ENCODE measurements around the gene BCAM.
"Not testable (repeated sequence)": the region's sequence is repeated elsewhere in the genome, so short reads cannot be mapped to it uniquely, and the experiment has no call there.

BCAM gene

GRCh38 chr19:44817725-44818465 lies 9.0 kb downstream of the BCAM start:
- Mint-ChIP-seq H3K36me3 (no peaks in the 10 kb centered on the region), H3K27me3 (peaks cover 15% of the 10 kb centered on the region), H3K4me3 (no peak overlapping the region), H3K9me3 (no peaks in the 10 kb centered on the region), H3K4me1 (no peaks in the 10 kb centered on the region), H3K27ac (no peak overlapping the region)
- DNase-seq (ENCODE audit: low spot score in 2 of 2): no peak
- ATAC-seq (ENCODE audit: low read depth): no peak

GRCh38 chr19:44818466-44819031 lies 9.6 kb downstream of the BCAM start:
- Mint-ChIP-seq H3K36me3 (no peaks in the 10 kb centered on the region), H3K9me3 (no peaks in the 10 kb centered on the region), H3K4me1 (no peaks in the 10 kb centered on the region), H3K27me3 (peaks cover 14% of the 10 kb centered on the region), H3K4me3 (no peak overlapping the region), H3K27ac (no peak overlapping the region)
- DNase-seq (ENCODE audit: low spot score in 2 of 2): no peak
- no peak for ATAC-seq (ENCODE audit: low read depth)

- H3K27ac Mint-ChIP-seq: no peak overlapping the region
- DNase-seq (ENCODE audit: low spot score in 2 of 2): no peak
- H3K4me3 Mint-ChIP-seq: no peak overlapping the region
- H3K4me1 Mint-ChIP-seq: no peaks in the 10 kb centered on the region
- no peaks in the 10 kb centered on the region for H3K36me3 Mint-ChIP-seq
- H3K9me3 Mint-ChIP-seq: no peaks in the 10 kb centered on the region
- ATAC-seq (ENCODE audit: low read depth): no peak
- peaks cover 12% of the 10 kb centered on the region for H3K27me3 Mint-ChIP-seq
Measured at GRCh38 chr19:44819246-44819832, 10.4 kb downstream of the BCAM start.

GRCh38 chr19:44820648-44821609 lies 12.0 kb downstream of the BCAM start:
- no peaks in the 10 kb centered on the region for H3K4me1 Mint-ChIP-seq
- peaks cover 11% of the 10 kb centered on the region for H3K27me3 Mint-ChIP-seq
- ATAC-seq (ENCODE audit: low read depth) (no peak), DNase-seq (ENCODE audit: low spot score in 2 of 2) (no peak)
- no peak overlapping the region for H3K4me3 Mint-ChIP-seq
- H3K27ac Mint-ChIP-seq: no peak overlapping the region
- H3K36me3 Mint-ChIP-seq: no peaks in the 10 kb centered on the region
- no peaks in the 10 kb centered on the region for H3K9me3 Mint-ChIP-seq

GRCh38 chr19:44822177-44822576 lies 13.3 kb downstream of the BCAM start:
- no peaks in the 10 kb centered on the region for H3K9me3 Mint-ChIP-seq
- no peaks in the 10 kb centered on the region for H3K36me3 Mint-ChIP-seq
- H3K27ac Mint-ChIP-seq: no peak overlapping the region
- ATAC-seq (ENCODE audit: low read depth): no peak
- no peaks in the 10 kb centered on the region for H3K4me1 Mint-ChIP-seq
- DNase-seq (ENCODE audit: low spot score in 2 of 2): no peak
- no peak overlapping the region for H3K4me3 Mint-ChIP-seq
- peaks cover 11% of the 10 kb centered on the region for H3K27me3 Mint-ChIP-seq

GRCh38 chr19:44822670-44823372 lies 13.9 kb downstream of the BCAM start:
- no peak overlapping the region for H3K4me3 Mint-ChIP-seq
- DNase-seq (ENCODE audit: low spot score in 2 of 2) (no peak), ATAC-seq (ENCODE audit: low read depth) (no peak)
- H3K4me1 Mint-ChIP-seq: no peaks in the 10 kb centered on the region
- peaks cover 11% of the 10 kb centered on the region for H3K27me3 Mint-ChIP-seq
- H3K27ac Mint-ChIP-seq: no peak overlapping the region
- H3K36me3 Mint-ChIP-seq: no peaks in the 10 kb centered on the region
- H3K9me3 Mint-ChIP-seq: no peaks in the 10 kb centered on the region

GRCh38 chr19:44823373-44823698 lies 14.4 kb downstream of the BCAM start:
- no peak for ATAC-seq (ENCODE audit: low read depth)
- H3K4me3 Mint-ChIP-seq: no peak overlapping the region
- no peaks in the 10 kb centered on the region for H3K36me3 Mint-ChIP-seq

GRCh38 chr19:44824761-44825160 lies 15.9 kb downstream of the BCAM start:
- ATAC-seq (ENCODE audit: low read depth): no peak
- H3K4me1 Mint-ChIP-seq: no peaks in the 10 kb centered on the region
- H3K36me3 Mint-ChIP-seq: no peaks in the 10 kb centered on the region
- no peak for DNase-seq (ENCODE audit: low spot score in 2 of 2)
- H3K27me3 Mint-ChIP-seq: peaks cover 12% of the 10 kb centered on the region
- H3K9me3 Mint-ChIP-seq: no peaks in the 10 kb centered on the region
- no peak overlapping the region for H3K4me3 Mint-ChIP-seq
- no peak overlapping the region for H3K27ac Mint-ChIP-seq

More at GRCh38 chr19:44823373-44823698, 14.4 kb downstream of the BCAM start:
- no peak for DNase-seq (ENCODE audit: low spot score in 2 of 2)
- Mint-ChIP-seq H3K27me3 (peaks cover 11% of the 10 kb centered on the region), H3K4me1 (no peaks in the 10 kb centered on the region), H3K27ac (no peak overlapping the region), H3K9me3 (no peaks in the 10 kb centered on the region)

GRCh38 chr19:44832875-44833274 lies 24.0 kb downstream of the BCAM start:
- ATAC-seq (ENCODE audit: low read depth); H3K36me3 Mint-ChIP-seq; H3K4me1 Mint-ChIP-seq; H3K4me3 Mint-ChIP-seq; DNase-seq (ENCODE audit: low spot score in 2 of 2); H3K27me3 Mint-ChIP-seq; H3K27ac Mint-ChIP-seq; H3K9me3 Mint-ChIP-seq: not testable (repeated sequence)

- not testable (repeated sequence) for ATAC-seq (ENCODE audit: low read depth); H3K9me3 Mint-ChIP-seq; H3K27ac Mint-ChIP-seq; H3K4me3 Mint-ChIP-seq; H3K4me1 Mint-ChIP-seq; H3K36me3 Mint-ChIP-seq; DNase-seq (ENCODE audit: low spot score in 2 of 2)
- peaks cover 11% of the 10 kb centered on the region for H3K27me3 Mint-ChIP-seq
Measured at GRCh38 chr19:44834399-44834798, 25.5 kb downstream of the BCAM start.

- ATAC-seq (ENCODE audit: low read depth) (no peak), DNase-seq (ENCODE audit: low spot score in 2 of 2) (no peak)
- Mint-ChIP-seq H3K27ac (no peak overlapping the region), H3K4me1 (no peaks in the 10 kb centered on the region), H3K9me3 (no peaks in the 10 kb centered on the region), H3K27me3 (peaks cover 4% of the 10 kb centered on the region), H3K4me3 (no peak overlapping the region), H3K36me3 (no peaks in the 10 kb centered on the region)
Measured at GRCh38 chr19:44839276-44839675, 30.4 kb downstream of the BCAM start.

GRCh38 chr19:44840811-44841210 lies 31.9 kb downstream of the BCAM start:
- Mint-ChIP-seq H3K4me1 (peaks cover 9% of the 10 kb centered on the region), H3K27ac (no peak overlapping the region), H3K27me3 (peaks cover 12% of the 10 kb centered on the region), H3K9me3 (peaks cover 3% of the 10 kb centered on the region), H3K4me3 (no peak overlapping the region), H3K36me3 (peaks cover 7% of the 10 kb centered on the region)
- no peak for ATAC-seq (ENCODE audit: low read depth)
- DNase-seq (ENCODE audit: low spot score in 2 of 2): no peak

GRCh38 chr19:44841231-44841630 lies 32.3 kb downstream of the BCAM start:
- H3K4me1 Mint-ChIP-seq: peaks cover 9% of the 10 kb centered on the region
- no peak for ATAC-seq (ENCODE audit: low read depth)
- peaks cover 3% of the 10 kb centered on the region for H3K9me3 Mint-ChIP-seq
- no peak overlapping the region for H3K27ac Mint-ChIP-seq
- H3K27me3 Mint-ChIP-seq: peaks cover 12% of the 10 kb centered on the region
- H3K36me3 Mint-ChIP-seq: peaks cover 7% of the 10 kb centered on the region
- no peak for DNase-seq (ENCODE audit: low spot score in 2 of 2)
- no peak overlapping the region for H3K4me3 Mint-ChIP-seq
